Fibroblast of the aortic adventitia (primary cell): ENCODE results near the gene RPL13A. TPM values are rescaled to one million over a fixed set of nuclear protein-coding genes. Genes with fewer than 3 reads are reported as not detected.
"Not testable (repeated sequence)": the region's sequence is repeated elsewhere in the genome, so short reads cannot be mapped to it uniquely, and the experiment has no call there.

Experiments used
- DNase-seq: peaks from one replicate; pipeline ENCODE4 v3.0.0-alpha.2; 2010; ENCODE audit warnings: low read depth
- H3K4me3 ChIP-seq: 2 replicates; pipeline ENCODE4 v1.5.1; 2011; ENCODE audit warnings: low read depth, mild to moderate bottlenecking, control low read depth, low read length, moderate library complexity
- total RNA-seq: library from RNA; depleted of rRNA; stranded (reverse); fragments of >200 nt; gene quantifications from 2 replicates; pipeline ENCODE4 v1.2.3, GENCODE V29; 2012; ENCODE audit warnings: low replicate concordance
- TF ChIP-seq, protein P1 (sequence below): IDR thresholded peaks from 2 replicates; pipeline ENCODE4 v1.5.1; 2011; ENCODE audit warnings: mild to moderate bottlenecking, low read length, control low read depth, inconsistent platforms; ENCODE audit not compliant: insufficient read depth

RPL13A gene
- total RNA-seq, 1 donor = 2,642 TPM

GRCh38 chr19:49465371-49465770 is 22.0 kb upstream of the RPL13A start:
- H3K4me3 ChIP-seq = no peak overlapping the region
- no peak for DNase-seq
- TF ChIP-seq, protein P1, sequence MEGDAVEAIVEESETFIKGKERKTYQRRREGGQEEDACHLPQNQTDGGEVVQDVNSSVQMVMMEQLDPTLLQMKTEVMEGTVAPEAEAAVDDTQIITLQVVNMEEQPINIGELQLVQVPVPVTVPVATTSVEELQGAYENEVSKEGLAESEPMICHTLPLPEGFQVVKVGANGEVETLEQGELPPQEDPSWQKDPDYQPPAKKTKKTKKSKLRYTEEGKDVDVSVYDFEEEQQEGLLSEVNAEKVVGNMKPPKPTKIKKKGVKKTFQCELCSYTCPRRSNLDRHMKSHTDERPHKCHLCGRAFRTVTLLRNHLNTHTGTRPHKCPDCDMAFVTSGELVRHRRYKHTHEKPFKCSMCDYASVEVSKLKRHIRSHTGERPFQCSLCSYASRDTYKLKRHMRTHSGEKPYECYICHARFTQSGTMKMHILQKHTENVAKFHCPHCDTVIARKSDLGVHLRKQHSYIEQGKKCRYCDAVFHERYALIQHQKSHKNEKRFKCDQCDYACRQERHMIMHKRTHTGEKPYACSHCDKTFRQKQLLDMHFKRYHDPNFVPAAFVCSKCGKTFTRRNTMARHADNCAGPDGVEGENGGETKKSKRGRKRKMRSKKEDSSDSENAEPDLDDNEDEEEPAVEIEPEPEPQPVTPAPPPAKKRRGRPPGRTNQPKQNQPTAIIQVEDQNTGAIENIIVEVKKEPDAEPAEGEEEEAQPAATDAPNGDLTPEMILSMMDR = no peak

- TF ChIP-seq, protein P1 = no peak
- no peak overlapping the region for H3K4me3 ChIP-seq
- no peak for DNase-seq
These were observed 19.2 kb upstream of the RPL13A start for GRCh38 chr19:49468199-49468598.

GRCh38 chr19:49468746-49469447 is 18.5 kb upstream of the RPL13A start:
- peak; percentile 95 for DNase-seq
- TF ChIP-seq, protein P1 = no peak

GRCh38 chr19:49469828-49470614 is 17.4 kb upstream of the RPL13A start:
- no peak overlapping the region for H3K4me3 ChIP-seq
- no peak for DNase-seq
- TF ChIP-seq, protein P1 = no peak

More at GRCh38 chr19:49468746-49469447, 18.5 kb upstream of the RPL13A start:
- H3K4me3 ChIP-seq = no peak overlapping the region

DNA sequence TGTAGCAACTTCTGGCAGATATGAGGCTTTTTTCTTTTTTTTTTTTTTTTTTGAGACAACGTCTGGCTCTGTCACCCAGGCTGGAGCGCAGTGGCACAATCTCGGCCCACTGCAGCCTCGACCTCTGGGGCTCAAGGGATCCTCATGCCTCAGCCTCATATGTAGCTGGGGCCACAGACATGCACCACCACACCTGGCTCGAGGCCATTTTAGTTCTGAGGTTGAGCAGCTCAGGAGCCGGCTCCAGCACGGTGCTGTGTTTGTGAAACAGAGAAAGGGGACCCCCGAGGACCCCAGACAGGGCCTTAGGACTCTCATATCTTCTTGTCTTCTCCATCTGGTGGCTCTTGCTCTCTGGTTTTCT is 16.8 kb upstream of the RPL13A start:
- DNase-seq = no peak
- no peak overlapping the region for H3K4me3 ChIP-seq
- TF ChIP-seq, protein P1 = no peak

DNA sequence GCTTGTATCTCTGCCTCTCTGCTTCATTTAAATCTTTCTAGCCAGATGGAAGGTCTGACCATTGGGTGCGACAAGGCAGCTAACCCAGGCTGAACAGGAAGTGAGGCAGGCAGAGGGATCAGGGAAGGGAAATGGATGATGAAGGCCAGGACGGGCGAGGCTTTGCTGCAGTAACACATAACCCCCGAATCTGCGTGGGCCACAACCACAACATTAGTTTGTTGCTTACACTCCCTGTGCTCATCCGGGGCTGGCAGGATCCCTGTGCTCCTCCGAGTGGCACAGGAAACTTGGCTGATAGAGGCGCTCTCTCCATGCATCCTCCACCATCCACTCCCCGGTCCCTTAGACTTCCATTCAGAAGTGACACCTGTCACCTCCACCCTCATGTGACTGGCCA is 14.5 kb upstream of the RPL13A start:
- DNase-seq = no peak
- no peak overlapping the region for H3K4me3 ChIP-seq
- TF ChIP-seq, protein P1 = no peak

DNA sequence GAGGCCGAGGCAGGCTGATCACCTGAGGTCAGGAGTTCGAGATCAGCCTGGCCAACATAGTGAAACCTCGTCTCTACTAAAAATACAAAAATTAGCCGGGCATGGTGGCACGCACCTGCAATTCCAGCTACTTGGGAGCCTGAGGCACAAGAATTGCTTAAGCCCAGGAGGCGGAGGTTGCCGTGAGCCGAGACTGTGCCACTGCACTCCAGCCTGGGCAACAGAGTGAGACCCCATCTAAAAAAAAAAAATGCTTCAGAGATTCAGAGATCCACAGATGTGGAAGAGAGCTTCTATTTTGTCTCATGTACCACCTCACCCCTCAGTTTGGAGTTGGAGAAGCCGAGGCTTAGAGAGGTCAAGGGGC is 13.9 kb upstream of the RPL13A start:
- DNase-seq = not testable (repeated sequence)
- peak overlapping the region; percentile 72 for H3K4me3 ChIP-seq
